ENCODE data around the gene STX11.
"Not testable (repeated sequence)": the region's sequence is repeated elsewhere in the genome, so short reads cannot be mapped to it uniquely, and the experiment has no call there.

STX11 gene

DNA sequence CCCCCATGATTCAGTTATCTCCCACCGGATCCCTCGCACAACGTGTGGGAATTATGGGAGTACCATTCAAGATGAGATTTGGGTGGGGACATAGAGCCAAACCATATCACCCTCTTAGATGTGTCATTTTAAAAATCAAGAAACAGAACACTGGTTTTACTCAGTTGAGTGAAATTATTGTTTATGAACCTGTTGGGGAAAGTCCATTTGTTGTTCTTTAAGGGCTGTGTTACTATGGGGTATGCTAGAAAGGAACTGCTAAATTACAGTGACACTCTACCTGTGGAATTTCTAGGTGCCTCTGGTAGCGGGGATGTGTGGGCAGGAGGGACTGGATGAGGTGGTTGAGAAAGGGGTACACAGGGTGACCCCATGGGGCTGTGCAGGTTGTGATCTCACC lies 28.9 kb downstream of the STX11 start:
- DNase-seq = no peak

- no peak for DNase-seq
Measured at GRCh38 chr6:144179828-144180227, 29.5 kb downstream of the STX11 start.

- DNase-seq = not testable (repeated sequence)
Measured at GRCh38 chr6:144180354-144180753, 30.0 kb downstream of the STX11 start.

GRCh38 chr6:144181639-144182038 lies 31.3 kb downstream of the STX11 start:
- no peak for DNase-seq

DNA sequence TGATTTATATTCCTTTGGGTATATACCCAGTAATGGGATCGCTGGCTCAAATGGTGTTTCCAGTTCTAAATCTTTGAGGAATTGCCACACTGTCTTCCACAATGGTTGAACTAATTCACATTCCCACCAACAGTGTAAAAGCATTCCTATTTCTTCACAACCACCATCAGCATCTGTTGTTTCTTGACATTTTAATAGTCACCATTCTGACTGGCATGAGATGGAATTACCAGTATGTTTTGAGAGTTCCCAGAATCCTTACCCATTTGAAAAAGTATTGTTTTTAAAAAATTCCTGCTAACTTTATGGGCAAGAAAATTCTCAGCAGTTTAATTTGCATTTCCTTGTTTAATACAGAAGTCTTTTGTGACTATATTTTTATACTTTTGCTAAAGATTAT lies 33.9 kb downstream of the STX11 start:
- DNase-seq = not testable (repeated sequence)

GRCh38 chr6:144185133-144185836 lies 35.0 kb downstream of the STX11 start:
- DNase-seq = no peak

DNA sequence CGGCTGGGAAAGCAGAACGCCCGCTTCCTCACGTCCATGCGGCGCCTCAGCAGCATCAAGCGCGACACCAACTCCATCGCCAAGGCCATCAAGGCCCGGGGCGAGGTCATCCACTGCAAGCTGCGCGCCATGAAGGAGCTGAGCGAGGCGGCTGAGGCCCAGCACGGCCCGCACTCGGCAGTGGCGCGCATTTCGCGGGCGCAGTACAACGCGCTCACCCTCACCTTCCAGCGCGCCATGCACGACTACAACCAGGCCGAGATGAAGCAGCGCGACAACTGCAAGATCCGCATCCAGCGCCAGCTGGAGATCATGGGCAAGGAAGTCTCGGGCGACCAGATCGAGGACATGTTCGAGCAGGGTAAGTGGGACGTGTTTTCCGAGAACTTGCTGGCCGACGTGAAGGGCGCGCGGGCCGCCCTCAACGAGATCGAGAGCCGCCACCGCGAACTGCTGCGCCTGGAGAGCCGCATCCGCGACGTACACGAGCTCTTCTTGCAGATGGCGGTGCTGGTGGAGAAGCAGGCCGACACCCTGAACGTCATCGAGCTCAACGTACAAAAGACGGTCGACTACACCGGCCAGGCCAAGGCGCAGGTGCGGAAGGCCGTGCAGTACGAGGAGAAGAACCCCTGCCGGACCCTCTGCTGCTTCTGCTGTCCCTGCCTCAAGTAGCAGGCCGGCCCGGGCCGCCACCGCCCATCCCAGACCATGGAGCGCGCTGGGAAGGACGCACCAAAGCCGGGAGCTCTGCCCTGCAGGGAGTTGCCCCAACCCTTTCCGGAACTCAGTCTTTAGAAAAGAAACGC lies 36.7 kb downstream of the STX11 start:
- no peak for DNase-seq

DNA sequence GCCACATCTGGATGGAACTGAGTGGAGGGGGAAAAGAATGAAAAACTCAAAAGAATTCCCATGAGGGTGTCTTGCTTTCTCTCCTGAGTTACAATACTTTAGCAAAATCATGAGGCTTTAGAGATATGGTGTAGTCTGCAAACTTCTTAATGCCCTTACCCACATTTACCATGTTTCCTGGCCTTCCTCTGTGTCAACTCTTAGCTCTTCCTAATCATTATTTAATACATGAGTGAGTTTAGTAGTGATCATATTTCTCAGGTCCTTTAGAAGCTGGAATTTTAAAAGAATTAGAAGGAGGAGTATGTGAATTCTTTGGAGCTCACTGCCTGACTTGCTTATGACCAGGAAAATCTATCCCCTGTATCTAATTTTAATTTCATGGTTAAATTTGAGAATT lies 39.0 kb downstream of the STX11 start:
- DNase-seq = no peak

GRCh38 chr6:144190080-144190479 lies 39.8 kb downstream of the STX11 start:
- no peak for DNase-seq

DNA sequence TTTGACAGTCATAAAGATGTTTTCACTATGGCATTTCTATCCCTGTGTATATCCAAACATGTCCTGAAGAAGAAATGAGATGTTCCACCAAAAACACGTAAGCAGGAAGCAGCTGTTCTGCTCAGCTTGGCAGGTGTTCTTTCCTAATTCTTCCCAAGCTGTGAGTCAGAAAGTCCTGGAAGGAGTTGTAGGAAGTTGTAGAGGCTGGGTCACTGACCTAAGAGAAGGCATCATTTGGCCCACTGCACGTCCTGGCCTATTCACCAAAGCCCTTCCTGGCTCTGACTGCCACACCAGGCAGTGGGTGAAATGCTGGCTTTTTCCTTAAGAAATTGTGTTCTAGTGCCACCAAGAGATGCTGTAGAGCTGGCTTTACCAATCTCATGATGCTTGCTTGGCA lies 40.3 kb downstream of the STX11 start:
- DNase-seq = no peak

- DNase-seq = no peak
Measured at GRCh38 chr6:144193181-144193580, 42.9 kb downstream of the STX11 start.

DNA sequence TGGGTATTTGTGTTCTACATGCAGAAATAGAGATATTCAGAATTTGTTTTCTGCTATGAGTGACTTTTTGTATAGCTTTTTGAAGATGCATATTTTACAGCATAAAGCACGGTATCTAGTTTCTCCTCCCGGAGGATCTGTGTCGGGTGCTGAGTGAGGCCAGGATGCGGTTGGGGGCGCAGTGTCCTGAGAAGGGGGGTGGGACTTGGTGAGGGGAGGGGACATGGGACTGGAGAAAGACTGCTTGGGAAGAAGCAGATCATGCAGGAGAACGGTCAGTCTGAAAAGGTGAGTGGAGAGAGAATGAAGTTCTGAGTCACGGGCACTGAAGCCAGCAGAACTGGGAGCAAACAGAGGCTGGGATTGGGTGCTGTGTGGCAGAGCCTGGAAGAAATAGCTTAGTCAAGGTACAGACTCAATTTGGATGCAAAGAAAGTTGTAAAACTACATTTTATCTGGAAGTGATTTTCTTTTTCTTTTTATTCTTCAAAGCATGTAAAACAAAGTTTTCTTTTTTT lies 44.0 kb downstream of the STX11 start:
- no peak for DNase-seq

DNA sequence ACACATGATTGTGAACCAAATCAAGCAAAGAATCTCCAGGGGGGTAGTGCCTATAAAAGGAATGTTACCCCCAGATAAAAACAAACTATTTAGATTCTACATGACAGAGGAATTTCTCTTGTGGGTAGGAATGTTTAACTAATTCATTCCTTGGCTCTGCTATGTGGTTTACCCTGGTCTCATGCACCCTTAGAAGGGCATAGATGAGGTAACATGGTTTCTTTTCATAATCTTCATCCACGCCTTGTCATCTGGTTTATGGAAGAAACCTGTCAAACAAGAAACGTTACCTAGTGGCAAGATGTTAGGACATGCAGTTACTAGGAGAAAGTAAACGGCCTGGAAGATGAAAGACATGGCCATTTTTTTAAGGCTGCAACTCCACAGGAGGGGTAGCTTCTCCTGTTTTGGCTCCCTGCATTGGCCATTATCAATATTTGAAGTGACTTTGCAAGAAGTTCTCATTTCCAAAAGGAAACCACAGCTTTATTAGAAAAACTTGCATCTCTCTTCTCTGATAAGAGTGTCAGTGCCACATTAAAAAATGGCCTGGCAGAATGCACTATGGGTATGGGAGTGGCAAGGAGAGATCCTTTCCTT lies 45.5 kb downstream of the STX11 start:
- no peak for DNase-seq

DNA sequence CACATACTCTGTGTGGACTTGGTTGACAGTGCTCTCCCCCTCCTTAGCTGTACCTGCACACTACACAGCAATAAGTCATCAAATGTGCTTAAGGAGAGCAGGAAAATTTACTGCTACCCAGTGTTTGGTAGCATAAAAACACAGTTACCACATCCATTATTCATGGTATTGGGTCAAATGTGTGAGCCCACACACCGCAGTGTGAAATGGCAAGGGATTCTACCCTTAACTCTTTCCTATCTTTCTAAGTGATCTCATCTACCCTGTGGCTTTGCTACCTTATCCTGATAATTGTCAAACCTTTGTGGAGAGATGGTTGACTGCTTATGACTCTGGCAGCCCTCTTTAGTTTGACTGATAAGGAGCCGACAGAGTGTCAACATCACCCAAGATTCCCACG lies 47.6 kb downstream of the STX11 start:
- DNase-seq = no peak

DNA sequence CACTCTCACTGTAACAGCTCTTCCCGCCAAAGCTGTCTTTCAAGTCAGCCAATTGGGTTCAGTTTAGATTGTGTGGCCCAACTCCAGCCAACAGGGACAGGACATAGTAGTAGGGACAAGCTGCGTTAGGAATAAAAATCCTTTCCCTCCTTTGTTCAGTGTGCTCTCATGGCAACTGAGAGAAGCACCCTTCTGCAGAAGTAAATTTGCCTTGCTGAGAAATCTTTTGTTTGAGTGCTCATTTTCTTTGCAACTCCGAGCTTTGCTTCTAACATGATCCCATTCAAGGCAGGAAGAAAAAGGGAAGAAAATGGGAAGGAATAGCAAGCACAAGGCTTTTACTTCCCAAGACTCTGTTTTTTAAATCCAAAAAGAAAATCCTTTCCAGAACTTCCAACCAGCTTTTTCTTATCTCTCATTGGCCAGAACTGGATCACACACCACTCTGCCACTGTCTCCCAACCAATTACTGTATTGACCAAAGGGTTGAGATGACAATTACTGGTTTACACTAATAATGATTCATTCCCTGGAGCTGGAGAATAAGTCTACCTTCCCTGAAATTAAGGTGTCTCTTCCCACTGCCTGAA lies 52.7 kb downstream of the STX11 start:
- DNase-seq = no peak

DNA sequence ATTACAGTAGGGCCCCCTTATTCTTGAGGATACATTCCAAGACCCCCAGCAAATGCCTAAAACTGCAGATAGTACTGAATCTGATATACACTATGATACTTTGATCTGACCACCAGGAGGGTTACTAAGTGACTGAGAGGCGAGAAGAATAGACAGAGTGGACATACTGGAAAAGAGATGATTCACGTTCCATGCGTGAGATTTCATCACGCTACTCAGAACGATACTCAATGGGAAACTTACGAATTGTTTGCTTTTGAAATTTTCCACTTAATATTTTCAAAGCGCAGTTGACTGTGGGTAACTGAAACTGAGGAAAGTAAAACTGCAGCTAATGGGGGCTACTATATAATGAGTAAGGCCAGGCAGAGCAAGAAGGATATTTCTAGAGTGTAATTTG lies 60.8 kb downstream of the STX11 start:
- DNase-seq = no peak

DNA sequence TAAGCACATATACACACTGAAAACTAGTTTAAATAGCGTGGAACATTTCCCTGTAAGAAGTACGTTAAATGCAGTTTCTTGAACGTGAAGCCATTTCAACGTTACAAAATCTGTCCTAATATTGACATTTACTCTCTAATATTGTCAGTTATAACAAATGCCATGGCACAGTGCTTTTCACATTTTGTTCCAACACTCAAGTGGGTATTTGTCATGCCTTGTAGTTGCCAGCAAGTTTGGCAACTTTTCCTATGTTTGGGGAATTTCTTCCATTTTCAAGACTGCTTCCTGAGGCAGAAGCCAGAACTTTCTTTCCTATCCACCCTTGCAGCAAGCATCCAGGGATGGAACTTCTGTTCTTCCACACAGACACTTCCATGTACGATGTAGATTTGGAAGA lies 63.0 kb downstream of the STX11 start:
- DNase-seq = no peak

GRCh38 chr6:144214029-144214428 lies 63.7 kb downstream of the STX11 start:
- no peak for DNase-seq

DNA sequence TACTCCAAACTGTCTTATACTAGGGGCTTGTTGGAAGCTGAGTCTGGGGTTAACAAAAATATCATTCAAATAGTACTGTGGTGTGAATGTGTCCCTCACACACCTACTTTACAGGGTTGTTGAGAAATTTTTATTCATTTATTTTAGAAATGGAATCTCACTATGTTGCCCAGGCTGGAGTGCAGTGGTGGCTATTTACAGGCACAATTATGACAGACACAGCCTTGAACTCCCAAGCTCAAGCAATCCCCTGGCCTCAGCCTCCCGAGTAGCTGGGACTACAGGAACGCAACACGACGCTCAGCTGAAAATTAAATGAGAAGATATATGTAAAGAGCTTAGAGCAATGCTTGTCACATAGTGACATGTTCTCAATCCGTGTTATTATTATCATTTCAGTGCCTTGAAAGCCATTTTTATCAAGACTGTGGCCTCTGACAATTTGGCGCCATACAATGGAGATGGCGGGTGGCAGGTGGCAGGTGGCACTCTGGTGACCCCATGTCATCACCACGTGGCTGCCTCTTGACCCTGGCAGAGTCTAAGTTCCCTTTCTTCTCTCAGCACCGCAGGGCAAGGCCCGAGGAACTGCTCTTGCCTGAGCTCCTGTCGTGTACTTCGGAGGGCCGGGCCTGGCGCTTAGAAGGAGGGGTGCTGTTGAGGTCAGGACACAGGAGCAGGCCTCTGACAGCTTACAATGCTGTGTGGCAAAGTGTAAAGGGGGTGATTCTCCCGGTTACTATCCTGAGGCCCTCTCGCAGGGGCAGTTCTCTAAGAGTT lies 64.5 kb downstream of the STX11 start:
- DNase-seq = peak; percentile 5

- DNase-seq = peak; percentile 38
Measured at GRCh38 chr6:144215402-144215931, 65.2 kb downstream of the STX11 start.

GRCh38 chr6:144215932-144216667 lies 65.8 kb downstream of the STX11 start:
- peak; percentile 92 for DNase-seq
